GM21390 (cell line): Measurements from ENCODE around the gene BORCS6.

Source experiments
- ATAC-seq: cut with Tn5 transposase; IDR thresholded peaks from one replicate; pipeline ENCODE4 v1.9.1; 2021; ENCODE audit not compliant: unreplicated experiment

The BORCS6 gene

DNA sequence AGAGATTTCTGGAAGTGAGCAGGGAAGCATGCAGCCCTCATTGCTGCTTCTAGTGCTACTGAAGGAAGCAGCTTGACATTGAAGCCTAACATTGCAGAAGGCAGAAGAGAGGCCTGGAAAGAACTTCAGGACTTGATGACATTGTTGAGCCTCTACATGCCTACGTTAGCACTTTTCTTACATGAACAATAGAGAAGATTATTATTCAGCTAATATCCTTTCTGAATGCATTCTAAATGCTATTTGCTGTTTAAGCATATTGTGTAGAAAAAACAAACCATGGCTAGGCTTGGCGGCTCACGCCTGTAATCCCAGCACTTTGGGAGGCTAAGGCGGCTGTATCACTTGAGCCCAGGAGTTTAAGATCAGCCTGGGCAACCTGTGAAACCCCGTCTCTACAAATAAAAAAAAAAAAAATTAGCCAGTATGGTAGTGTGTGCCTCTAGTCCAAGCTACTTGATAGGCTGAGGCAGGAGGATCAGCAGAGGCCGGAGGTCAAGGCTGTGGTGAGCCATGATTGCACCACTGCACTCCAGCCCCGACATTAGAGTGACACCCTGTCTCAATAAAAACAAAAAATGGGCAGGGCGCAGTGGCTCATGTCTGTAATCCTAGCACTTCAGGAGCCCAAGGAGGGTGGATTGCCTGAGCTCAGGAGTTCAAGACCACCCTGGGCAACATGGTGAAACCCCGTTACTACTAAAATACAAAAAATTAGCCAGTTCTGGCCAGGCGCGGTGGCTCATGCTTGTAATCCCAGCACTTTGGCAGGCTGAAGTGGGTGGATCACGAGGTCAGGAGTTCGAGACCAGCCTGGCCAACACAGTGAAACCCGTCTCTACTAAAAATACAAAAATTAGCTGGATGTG, 22.6 kb upstream of the BORCS6 start:
- ATAC-seq = no peak

DNA sequence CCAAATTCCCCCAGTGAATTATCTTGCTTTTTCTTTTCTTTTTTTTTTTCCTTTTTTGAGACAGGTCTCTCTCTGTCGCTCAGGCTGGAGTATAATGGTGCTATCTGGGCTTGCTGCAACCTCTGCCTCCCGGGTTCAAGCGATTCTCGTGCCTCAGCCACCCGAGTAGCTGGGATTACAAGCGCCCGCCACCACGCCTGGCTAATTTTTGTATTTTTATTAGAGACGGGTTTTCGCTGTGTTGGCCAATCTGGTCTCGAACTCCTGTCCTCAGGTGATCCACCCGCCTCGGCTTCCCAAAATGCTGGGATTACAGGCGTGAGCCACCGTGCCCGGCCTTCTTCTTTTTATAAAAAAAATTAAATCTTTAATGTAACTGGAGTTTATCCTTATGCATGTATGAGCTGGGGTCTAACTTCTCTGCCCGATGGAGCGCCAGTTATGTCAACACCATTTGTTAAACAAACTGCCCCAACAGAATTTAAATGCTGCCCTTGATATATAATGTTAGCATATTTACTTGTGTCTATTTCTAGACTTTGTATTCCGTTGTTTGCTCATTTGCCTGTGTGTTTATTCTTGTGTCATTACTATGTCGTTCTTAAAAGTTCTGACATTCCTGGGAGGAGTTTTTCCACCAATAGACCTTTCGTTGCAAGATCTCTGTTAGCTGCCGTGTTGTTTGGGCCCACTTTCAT, 20.9 kb upstream of the BORCS6 start:
- no peak for ATAC-seq

DNA sequence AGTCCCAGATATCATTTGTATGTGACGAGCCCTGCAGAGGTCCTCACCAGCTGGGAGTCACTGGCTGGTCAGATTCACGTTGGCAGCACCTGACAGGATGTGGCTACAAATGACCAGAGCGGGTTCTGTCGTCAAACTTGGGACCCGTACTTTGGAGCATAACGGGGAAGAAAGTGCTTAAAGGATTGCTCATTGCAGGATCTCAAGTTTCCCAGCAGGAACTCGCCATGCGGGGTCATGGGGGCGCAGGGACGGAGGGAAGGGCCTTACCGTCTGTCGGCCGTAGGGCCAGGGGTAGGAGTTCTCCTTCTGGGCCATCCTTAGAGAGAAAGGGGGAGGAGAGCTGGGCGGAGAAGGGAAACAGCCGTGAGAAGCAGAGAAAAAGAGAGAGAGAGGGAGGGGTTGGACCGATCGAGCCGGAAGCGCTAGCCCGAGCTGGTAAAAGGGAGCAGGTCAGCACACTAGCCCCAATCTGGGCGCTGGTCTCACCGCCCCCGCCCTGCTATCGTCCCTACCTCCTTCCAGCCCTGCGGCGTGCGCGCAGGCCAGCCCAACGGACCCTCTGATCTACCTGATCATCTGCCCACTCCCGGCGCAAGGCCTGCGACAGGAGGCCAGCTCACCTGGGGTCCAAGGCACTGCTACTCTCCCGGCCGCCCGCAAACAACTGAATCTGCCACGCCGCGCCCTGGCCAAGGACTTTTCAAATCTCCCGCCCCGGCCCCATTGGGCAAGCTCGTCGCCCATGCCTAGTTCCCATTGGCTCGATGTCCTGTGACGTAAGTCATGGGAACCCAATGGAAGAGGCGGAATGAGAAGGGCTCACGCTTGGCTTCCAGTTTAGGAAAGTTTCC, 20.2 kb upstream of the BORCS6 start, which contains the start of gene AURKB:
TSS of gene AURKB (minus strand) at position 669 of the 854 bp plus-strand sequence. CDS start at position 318, 351 bp downstream.
- ATAC-seq = peak; percentile 84

- ATAC-seq = no peak
Observed at GRCh38 chr17:8206536-8206935, 16.6 kb upstream of the BORCS6 start.

- ATAC-seq = no peak
Observed at GRCh38 chr17:8204761-8205555, 15.0 kb upstream of the BORCS6 start.

DNA sequence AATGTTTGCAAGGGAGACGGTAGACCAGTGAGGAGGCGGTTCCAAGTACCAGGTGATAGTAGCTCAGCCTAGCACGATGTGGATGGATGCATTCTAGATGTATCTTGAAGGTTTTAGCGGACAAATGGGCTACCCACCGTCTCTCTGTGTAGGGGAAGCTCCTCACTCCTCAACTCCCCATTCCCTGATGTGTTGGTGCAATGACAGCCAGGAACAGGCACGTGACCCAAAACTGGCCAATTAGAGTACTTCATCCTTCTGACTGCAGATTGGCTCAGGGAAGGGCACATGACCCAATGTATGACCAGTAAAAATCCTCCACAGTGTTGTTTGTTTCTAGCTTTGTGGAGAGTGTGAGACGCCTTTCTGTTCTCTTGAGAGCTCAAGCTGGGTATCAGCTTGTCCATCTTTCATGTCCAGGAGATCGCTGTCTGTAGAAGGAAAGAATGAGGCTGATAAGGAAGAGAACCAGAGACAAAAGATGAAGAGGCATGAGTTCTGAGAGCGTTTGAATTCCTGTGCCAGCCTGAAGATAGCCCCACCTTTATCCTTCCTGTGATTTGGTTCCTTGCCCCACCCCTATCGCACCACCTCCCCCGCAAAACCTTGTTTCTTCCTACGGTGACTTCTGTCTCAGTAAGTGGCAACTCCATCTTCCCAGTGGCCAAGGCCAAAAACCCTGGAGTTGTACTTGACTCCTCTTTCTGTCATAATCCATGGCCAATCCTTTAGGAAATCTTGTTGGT, 2.3 kb upstream of the BORCS6 start:
- ATAC-seq = no peak

DNA sequence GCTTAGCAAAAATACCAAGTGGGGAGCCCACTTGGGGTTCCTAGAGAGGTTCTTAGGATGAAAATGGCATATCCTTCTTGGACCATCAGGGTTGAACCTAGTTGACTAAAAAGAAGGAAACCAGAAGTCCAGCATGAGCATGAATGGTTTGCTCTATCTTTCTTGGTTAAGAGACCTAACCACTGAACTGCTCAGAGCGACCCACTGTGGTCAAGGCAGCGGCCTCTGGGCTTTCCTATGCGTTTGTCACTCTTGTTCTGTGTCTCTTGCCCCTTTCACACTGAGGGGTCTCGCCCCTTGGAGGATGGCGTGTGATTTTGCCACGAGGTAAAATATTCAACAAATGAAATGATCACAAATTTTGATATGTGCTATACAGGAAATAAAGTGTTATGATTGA, 526 bp upstream of the BORCS6 start:
- no peak for ATAC-seq

DNA sequence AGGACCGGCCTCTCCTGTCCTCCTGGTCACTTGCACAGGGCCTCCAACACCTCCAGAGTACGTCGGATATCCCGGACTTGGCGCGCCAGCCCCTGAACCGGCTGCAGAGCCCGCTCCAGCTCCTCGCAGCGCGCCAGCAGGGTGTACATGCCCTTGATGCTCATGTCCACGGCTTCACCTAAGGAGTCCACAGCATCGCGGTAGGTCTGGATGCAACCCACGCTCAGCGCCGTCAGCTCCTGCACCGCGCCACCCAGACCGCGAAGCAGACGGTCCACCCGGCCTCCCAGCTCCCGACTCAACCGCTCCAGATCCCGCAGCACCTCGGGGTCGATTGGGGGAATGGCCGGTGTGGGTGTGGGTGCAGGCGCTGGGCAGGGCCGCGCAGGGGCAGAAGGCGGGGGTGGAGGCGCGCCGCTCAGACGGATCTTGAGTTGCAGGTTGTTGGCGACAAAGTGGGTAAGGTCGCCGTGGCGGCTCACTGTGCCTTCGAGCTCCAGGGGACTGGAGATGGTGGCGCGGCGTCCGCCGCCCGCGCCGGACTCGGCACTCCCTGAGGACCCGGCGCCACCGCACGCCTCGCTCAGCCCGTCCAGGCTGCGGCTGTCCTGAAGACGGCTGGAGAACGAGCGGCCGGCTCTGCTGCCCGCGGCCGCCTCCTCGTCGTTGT, 804 bp downstream of the BORCS6 start:
- peak; percentile 1 for ATAC-seq

- ATAC-seq = no peak
Observed at GRCh38 chr17:8188263-8188839, 1.6 kb downstream of the BORCS6 start.

DNA sequence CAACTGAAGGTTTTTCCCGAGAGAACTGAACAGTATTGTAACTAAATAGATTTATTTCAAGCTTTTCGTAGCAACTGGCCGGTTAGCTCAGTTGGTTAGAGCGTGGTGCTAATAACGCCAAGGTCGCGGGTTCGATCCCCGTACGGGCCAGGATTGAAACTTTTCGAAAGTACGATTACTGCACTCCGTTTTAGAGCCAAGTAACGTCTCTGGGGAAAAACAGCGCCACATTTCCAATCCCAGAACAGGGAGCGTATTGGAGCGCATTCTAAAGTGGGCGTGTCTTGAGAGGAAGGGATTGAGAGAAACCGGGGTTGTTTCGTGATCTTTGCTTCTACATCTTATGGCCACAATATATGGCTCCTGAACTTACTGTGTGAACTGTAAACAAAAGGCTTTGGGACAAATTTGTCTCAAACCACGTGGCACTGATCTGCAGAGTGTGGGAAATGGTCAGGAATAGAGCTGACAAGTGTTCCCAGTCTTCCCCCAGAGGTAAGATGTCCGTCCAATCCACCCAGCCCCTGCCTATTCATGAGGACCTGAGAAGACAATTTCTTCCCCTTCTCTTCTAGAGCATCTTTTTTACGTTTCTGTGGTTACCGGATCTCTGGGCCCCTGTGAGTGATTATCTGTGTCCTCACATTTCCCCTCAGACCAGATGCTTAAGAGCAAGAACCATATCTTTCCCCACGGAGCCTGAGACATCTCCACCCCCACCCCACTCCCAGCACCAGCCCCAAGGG, 2.3 kb downstream of the BORCS6 start:
- peak; percentile 22 for ATAC-seq

DNA sequence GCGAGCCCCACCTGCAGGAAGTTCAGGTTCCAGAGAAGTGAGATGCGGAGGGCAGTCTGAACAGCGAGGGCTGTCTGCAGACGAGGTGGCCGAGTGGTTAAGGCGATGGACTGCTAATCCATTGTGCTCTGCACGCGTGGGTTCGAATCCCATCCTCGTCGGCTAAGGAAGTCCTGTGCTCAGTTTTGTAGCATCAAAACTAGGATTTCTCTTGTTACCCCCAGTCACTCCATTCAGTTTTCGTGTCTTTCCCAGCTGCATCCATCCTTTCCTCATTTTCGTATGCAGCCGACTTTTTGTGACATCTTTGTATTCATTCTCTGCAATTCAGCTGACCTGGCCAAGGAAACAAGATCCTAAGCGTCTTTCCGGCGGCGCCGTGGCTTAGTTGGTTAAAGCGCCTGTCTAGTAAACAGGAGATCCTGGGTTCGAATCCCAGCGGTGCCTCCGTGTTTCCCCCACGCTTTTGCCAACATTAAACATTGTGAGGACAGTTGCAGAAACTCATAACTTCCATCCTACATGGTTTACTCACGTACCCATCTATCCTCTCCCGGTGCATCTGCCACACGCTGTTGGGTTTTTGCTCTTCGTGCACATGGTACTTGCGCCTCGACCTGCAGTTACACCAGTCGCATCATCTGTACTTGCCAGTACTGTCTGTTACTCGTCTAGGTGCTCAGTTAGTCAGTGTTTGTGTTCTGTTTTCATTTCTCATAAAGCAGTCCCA, 3.0 kb downstream of the BORCS6 start:
- peak; percentile 17 for ATAC-seq

- ATAC-seq = no peak
Observed at GRCh38 chr17:8186446-8186786, 3.6 kb downstream of the BORCS6 start.

GRCh38 chr17:8185582-8186445, 4.2 kb downstream of the BORCS6 start:
- no peak for ATAC-seq

GRCh38 chr17:8176998-8177731, 12.8 kb downstream of the BORCS6 start:
- ATAC-seq = no peak

DNA sequence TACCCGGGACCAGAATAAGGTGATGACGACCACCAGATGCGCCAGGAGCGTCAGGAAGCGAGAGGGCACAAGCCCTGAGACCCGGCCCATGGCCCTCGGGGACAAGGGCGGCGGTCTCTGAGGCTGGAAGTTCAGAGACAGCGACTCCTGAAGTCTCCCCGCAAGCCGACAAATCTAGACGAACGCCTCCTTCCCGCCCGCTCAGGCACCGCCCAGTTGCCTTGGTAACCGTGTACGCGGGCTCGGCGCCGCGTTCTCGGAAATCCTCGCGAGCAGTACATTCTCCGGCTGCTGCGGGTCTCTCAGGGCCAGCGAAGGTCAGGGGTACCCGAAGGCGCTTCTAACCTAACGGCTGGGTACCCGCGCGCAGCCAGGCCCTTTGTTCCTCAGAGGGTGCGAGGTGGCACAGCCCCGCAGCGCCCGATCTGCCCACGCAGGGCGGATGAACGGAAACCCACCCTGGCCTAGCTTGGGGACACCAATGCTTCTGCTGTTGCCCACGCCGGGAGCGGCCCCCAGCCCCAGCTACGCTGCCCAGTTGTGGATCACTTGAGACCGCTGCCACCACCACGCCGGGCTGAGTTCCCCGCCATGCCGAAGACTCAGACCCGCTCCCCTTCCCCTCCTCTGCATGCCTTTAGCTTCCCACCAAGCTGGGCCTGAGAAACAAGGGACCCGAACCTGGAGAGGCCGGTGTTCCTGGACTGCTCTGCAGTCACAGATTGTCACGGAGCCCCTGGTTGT, 13.6 kb downstream of the BORCS6 start, which contains the start of gene TMEM107:
TSS of gene TMEM107 (minus strand) at position 184 of the 744 bp plus-strand sequence. CDS start at position 90, 94 bp downstream.
- ATAC-seq = peak; percentile 44
